BE2C (cell line): ENCODE results near the gene SUCLG1.

ENCODE experiments used
- DNase-seq: peaks from one replicate; pipeline ENCODE4 v3.0.0-alpha.2; 2020
- H3K27me3 ChIP-seq: fragments of 250-450 bp; sonication (Bioruptor Pico); 2 replicates; pipeline ENCODE4 v1.5.1; 2020; ENCODE audit warnings: mild to moderate bottlenecking
- H3K36me3 ChIP-seq: fragments of 250-450 bp; sonication (Bioruptor Pico); 2 replicates; pipeline ENCODE4 v1.5.1; 2020; ENCODE audit warnings: mild to moderate bottlenecking
- H3K4me1 ChIP-seq: fragments of 250-450 bp; sonication (Bioruptor Pico); 2 replicates; pipeline ENCODE4 v1.5.1; 2020
- H3K4me3 ChIP-seq: 2 replicates; pipeline ENCODE4 v1.5.1; 2011; ENCODE audit warnings: low read depth, low read length
- H3K9me3 ChIP-seq: fragments of 250-450 bp; sonication (Bioruptor Pico); 2 replicates; pipeline ENCODE4 v1.5.1; 2020
- CTCF ChIP-seq: IDR thresholded peaks from 2 replicates; pipeline ENCODE4 v1.5.1; 2012; ENCODE audit warnings: mild to moderate bottlenecking, low read depth, low read length

SUCLG1 gene

GRCh38 chr2:84451579-84451978 is 7.5 kb downstream of the SUCLG1 start:
- no peak for TF ChIP-seq CTCF
- Histone ChIP-seq H3K4me3 (no peak overlapping the region), H3K4me1 (no peaks in the 10 kb centered on the region), H3K27me3 (no peaks in the 10 kb centered on the region), H3K9me3 (no peaks in the 10 kb centered on the region), H3K36me3 (no peaks in the 10 kb centered on the region)
- DNase-seq, result no peak

- no peak for DNase-seq
- Histone ChIP-seq H3K36me3 (no peaks in the 10 kb centered on the region), H3K9me3 (no peaks in the 10 kb centered on the region), H3K4me3 (no peak overlapping the region), H3K27me3 (no peaks in the 10 kb centered on the region), H3K4me1 (no peaks in the 10 kb centered on the region)
- no peak for TF ChIP-seq CTCF
These were observed 8.5 kb downstream of the SUCLG1 start for GRCh38 chr2:84450288-84451227.

GRCh38 chr2:84449711-84450110 is 9.4 kb downstream of the SUCLG1 start:
- no peak for TF ChIP-seq CTCF
- Histone ChIP-seq H3K27me3 (no peaks in the 10 kb centered on the region), H3K36me3 (no peaks in the 10 kb centered on the region), H3K9me3 (no peaks in the 10 kb centered on the region), H3K4me3 (no peak overlapping the region), H3K4me1 (no peaks in the 10 kb centered on the region)
- no peak for DNase-seq

DNA sequence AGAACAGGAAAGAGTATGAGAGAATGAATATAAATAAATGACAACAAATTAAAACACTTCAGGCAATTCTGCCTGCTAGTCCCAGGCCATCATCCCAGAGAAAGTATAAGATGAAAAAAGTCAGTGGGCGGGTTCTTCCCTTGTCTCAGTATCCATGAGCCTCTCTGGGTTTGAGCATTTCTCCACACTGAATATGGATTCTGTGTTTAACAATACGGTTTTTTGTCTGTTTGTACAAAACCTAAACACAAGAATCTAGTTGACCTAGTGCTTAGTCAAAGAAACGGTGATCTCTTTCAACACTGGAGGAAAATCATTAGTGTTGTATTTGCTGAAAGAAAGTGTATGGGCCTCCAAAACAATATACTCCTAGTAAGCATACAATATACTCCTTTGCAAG is 10.0 kb downstream of the SUCLG1 start:
- Histone ChIP-seq H3K36me3 (no peaks in the 10 kb centered on the region), H3K27me3 (no peaks in the 10 kb centered on the region), H3K4me1 (no peaks in the 10 kb centered on the region), H3K4me3 (no peak overlapping the region), H3K9me3 (no peaks in the 10 kb centered on the region)
- DNase-seq, result no peak
- no peak for TF ChIP-seq CTCF

DNA sequence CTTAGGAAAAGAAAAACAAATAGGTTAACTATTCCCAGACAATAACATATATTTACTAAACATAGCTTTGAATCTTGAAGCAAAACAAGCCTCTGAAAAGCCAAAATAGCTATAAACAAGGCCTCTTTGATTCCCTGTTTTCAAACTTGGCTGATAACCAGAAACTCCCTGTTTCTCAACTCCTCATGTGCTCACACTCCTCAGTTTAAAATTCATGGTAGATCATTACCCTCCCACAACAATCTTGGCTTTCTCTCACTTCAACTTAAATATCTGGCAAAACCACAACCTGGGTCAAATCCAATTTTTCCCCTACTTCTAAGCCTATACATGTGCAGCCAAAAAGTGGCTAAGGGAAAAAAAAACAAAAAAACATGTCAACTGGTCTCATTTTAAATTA is 15.6 kb downstream of the SUCLG1 start:
- Histone ChIP-seq H3K36me3 (no peaks in the 10 kb centered on the region; the same call in none of the 2 replicates), H3K4me3 (no peak overlapping the region), H3K4me1 (no peaks in the 10 kb centered on the region), H3K27me3 (no peaks in the 10 kb centered on the region), H3K9me3 (no peaks in the 10 kb centered on the region)
- DNase-seq, result no peak
- no peak for TF ChIP-seq CTCF

GRCh38 chr2:84442888-84443287 is 16.2 kb downstream of the SUCLG1 start:
- DNase-seq, result no peak
- no peaks in the 10 kb centered on the region for H3K27me3 ChIP-seq
- H3K4me3 ChIP-seq, result no peak overlapping the region
- no peaks in the 10 kb centered on the region for H3K9me3 ChIP-seq
- no peaks in the 10 kb centered on the region; the same call in none of the 2 replicates for H3K36me3 ChIP-seq
- no peaks in the 10 kb centered on the region for H3K4me1 ChIP-seq
- no peak for TF ChIP-seq CTCF
